Stimulated activated CD8-positive, alpha-beta memory T cell treated with anti-CD3 and anti-CD28 coated beads, Interleukin-4, amount 100 ng/mL, for 4 hours (primary cell): Measurements from ENCODE around the gene SPECC1.
"Not testable (repeated sequence)": the region's sequence is repeated elsewhere in the genome, so short reads cannot be mapped to it uniquely, and the experiment has no call there.

Source experiments
- DNase-seq, 2 donors: peaks; one replicate each; pipeline ENCODE4 v3.0.0-alpha.2; 2020; ENCODE audit warnings: low read depth in 2 of 2, low spot score in 1 of 2

SPECC1 gene

DNA sequence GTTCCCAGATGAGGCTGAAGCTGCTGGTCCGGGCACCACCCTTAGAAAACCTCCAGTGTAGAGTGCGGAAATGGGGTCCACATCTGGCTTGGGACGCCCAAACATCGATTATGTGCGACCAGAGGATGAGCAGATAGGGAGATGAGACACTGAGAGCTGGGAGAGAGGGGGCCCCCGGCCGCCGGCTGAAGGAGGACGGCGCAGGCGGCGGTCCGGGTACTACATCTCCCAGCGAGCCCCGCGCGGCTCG lies 182 bp upstream of the SPECC1 start:
- no peak for DNase-seq

DNA sequence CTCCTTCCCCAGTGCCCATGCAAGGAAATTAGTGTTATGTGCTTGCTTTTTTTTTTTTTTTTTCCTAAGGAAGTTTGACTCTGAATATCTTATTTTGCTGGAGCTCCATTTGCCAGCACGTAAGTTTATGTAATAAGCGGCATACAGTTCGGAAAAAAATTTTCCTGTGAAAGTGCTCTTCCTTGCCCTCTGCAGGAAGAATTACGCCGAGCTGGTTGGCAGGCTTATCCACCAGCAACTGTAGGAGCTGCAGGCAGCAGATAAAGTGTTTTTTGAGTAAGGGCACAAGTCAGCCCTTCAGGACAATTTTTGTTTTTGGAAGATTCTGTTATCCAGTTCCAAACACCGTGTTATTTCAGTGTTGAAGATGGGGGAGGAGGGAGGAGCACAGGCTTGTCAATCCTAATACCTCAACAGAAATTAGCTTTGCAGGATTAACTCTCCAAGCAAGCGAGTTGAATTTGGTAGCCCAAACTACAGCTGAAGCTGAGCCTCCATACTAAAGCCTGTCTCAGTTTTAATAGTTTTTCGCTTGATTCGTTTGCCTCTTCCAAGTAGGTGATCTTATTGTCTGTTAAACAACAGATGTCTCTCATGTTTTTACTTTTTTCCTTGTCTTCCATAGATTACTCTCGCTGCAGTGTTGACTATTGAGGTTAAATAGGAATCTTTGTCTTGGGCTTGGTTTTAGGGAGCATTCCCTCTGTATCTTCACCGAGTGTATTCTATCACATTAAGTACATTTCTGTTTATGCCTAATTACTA lies 1.1 kb downstream of the SPECC1 start:
- no peak for DNase-seq

DNA sequence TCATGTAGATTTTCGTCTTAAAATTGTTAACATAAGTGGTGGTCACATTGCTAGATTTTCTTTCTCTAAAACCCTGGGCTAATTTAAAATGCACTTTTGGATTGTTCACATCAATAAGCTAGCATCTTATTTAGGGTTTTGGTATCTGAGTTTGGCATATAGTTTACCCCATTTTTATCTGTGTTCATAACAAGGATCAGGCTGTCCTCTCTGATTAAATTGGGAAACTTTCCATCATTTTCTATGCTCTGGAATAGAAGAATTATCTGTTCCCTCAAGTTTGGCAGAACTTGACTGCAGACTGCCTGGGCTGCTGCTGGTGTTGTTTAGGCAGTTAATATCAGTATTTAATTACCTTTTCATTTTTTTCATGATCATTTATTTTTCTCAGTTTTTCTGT lies 1.8 kb downstream of the SPECC1 start:
- no peak for DNase-seq

DNA sequence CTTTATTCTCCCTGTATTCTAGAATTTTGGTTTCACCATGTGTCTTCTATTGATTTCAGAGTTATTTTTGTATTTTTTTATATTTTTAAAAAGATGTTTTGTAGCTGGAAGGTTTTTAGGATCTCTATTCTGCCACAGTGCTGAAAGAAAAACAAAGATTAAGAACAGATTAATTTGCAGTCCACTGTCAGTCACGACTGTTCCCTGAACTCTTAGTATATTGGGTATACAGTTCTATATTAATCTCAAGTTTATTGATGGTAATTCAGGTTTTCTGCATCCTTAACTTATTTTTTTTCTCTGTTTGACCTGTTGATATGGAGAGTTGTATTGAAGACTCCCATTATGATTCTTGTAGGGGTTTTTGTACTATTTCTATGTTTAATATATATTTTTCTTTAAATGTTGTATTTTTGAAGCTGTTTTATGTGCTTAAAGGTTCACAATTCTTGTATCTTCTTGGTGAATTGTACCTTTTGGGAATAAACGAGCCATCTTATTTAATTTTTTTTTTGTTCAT lies 2.9 kb downstream of the SPECC1 start:
- DNase-seq, result no peak

DNA sequence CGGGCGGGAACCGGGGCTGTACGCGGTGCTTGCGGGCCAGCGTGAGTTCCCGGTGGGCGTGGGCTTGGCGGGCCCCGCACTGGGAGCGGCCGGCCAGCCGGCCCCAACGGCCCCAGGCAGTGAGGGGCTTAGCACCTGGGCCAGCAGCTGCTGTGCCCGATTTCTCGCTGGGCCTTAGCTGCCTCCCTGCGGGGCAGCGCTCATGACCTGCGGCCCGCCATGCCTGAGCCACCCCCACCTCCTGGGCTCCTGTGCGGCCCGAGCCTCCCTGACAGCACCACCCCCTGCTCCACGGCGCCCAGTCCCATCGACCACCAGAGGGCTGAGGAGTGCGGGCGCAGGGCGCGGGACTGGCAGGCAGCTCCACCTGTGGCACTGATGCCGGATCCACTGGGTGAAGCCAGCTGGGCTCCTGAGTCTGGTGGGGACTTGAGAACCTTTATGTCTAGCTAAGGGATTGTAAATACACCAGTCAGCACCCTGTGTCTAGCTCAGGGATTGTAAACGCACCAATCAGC lies 7.4 kb downstream of the SPECC1 start:
- not testable (repeated sequence) for DNase-seq

DNA sequence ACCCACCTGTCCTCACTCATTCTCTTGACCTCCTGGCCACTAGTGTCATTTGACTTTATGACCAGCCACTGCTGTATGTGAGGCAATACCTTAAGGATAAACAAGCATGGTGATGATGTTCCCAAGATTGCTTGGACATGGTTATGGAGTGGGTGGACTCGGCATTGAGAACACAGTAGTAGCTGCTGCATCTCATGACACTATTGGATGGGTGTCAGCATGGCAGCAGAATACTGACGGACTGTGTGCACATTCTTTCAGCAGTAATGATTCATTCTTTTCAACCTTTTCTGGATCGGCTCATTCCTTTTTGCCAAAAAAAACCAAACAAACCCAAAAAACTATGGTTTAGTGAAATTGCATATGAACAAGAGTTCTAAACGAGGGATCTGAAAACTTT lies 13.5 kb downstream of the SPECC1 start:
- no peak for DNase-seq

DNA sequence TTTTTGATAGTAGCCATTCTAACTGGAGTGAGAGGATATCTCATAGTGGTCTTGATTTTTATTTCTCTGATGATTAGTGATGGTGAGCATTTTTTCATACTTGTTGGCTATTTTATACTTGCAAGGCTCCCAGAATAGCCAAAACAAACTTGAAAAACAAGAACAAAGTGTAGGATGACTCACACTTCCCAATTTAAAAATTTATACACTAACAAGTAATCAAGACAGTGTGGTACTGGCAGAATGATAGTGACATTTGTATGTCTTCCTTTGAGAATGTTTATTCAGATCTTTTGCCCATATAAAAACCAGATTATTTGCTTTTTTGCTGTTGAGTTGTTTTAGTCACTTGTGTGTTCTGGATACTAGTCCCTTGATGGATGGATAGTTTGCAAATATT lies 17.8 kb downstream of the SPECC1 start:
- no peak for DNase-seq

DNA sequence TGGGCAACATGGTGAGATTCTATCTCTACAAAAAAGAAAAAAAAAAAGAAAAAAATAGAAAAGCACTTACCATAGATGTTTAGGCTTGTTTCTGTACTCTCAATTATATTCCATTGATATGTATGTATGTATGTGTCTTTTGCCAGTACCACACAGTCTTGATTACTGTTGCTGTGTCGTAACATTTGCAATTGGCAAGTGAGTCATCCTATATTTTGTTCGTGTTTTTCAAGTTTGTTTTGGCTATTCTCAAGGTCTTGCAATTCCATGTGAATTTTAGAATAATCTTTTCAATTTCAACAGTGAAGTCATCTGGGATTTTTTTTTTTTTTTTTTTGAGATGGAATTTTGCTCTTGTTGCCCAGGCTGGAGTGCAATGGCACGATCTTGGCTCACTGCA lies 19.3 kb downstream of the SPECC1 start:
- no peak for DNase-seq

DNA sequence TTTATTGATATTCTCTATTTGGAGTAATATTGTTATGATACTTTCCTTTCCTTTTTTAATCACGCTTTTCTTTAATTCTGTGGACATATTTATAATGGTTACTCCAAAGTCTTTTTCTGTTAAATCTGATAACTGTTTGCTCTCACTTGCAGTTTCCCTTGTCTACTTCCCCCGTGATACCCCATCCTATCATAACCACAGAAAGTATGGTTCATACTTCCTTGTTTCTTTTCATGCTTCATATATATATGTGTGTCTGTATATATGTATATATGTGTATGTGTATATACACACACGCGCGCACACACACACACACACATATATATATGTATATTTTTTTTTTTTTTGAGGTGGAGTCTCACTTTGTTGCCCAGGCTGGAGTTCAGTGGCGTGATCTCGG lies 23.5 kb downstream of the SPECC1 start:
- no peak for DNase-seq

DNA sequence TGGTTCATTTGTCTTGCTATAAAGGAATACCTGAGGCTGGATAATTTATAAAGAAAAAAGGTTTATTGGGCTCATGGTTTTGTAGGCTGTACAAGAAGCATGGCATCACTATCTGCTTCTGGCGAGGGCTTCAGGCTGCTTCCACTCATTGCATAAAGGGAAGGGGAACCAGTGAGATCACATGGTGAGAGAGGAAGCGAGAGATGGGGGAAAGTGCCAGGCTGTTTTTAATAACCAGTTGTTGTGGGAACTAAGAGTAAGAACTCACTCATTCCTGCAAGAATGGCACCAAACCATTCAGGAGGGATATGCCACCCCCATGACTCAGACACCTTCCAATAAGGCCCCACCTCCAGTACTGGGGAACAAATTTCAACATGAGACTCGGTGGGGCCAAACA lies 24.3 kb downstream of the SPECC1 start:
- no peak for DNase-seq

DNA sequence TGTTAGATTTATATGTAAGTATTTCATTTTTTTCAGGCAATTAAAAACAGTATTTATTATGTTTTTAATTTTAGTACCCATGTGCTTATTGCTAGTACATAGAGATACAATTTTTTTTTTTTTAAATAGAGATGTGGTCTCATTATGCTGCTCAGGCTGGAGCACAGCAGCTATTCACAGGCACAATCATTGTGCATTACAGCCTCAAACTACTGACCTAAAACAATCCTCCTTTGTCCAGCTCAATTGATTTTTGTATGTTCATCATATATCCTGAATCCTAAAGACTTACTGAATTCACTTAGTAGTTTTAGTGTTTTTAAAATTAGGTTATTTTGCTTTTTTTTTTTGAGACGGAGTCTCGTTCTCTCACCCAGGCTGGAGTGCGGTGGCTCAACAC lies 26.3 kb downstream of the SPECC1 start:
- no peak for DNase-seq

DNA sequence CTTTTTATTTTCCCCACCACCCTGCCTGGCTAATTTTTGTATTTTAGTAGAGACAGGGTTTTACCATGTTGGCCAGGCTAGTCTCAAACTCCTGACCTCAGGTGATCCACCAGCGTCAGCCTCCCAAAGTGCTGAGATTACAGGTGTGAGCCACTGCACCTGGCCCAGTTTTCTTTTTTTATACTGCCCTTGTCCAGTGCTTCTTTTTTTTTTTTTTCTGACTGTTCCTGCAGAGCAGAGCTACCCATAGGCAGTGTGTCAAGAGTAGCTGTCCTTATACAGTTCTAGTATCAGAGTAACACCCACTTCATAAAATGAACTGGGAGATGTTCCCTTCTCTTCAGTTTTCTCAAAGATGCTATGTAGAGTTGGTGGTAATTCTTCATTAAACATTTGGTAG lies 28.1 kb downstream of the SPECC1 start:
- DNase-seq, result not testable (repeated sequence)

DNA sequence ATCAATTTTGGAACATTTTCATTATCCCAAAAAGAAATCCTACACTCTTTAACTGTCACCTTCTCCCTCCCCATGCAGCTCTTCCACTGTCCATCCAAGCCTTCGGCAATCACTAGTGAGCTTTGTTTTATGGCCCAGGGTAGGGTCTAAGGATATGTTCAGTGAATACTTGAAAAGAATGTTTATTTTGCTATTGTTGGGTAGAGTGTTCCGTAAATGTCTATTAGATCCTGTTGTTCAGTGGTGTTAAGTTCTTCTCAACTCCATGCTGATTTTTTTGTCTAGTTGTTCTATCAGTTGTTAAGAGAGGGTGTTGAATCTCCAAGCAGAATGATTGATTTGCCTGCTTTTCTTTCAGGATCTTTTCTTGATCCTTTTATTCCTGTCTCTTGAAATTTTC lies 29.9 kb downstream of the SPECC1 start:
- no peak for DNase-seq

DNA sequence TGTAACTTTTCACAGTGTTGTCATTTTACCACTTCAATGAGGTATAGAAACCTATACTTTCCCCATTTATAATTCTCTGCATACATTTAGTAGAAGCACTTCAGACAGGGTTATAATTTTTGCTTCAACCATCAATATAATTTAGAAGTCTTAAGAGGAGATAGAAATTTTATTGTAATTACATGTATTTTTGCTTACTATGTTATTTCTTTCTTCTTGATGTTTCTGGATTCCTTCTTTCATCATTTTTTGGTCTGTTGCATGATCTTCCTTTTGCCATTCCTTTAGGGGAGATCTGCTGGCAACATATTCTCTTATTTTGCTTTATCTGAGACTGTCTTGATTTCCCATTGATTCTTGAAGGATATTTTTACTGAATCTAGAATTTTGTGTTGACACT lies 31.1 kb downstream of the SPECC1 start:
- no peak for DNase-seq

DNA sequence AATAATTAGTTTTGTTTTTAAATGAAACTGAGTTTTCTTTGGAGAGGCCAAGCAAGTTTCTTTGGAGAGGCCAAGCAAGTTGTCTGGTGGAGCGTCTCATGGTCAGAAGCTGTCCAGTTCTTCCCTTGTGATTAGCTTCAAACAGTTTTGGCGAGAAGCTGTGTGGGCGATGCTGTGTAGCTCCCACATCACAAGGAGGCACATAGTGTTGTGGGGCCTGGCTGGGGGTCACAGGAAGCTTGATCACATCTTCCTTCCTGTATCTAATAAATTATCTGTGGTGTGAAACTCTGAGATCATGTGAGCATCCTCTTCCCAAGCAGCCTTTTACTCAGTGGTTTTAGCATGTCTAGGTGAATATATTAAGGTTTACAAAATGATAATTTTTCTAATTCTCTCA lies 33.9 kb downstream of the SPECC1 start:
- no peak for DNase-seq

DNA sequence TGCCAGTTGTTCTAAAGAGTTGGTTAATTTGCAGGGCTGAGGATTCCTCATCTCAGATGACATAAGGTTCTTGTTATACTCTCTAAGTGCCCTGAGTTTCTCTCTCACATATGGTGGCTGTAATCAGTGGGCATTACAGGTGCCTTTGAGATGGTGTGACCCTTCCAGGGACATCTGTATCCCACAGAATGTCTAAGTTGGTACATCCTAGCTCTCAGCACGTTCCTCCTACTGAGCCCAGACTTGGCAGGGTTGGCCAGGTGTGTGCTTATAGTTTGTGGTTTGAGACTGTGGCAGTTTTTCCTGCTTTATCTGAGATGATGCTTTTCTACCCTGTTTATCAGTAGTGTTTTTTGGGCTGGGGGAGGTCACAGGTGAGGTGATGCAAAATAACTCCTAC lies 36.3 kb downstream of the SPECC1 start:
- no peak for DNase-seq

DNA sequence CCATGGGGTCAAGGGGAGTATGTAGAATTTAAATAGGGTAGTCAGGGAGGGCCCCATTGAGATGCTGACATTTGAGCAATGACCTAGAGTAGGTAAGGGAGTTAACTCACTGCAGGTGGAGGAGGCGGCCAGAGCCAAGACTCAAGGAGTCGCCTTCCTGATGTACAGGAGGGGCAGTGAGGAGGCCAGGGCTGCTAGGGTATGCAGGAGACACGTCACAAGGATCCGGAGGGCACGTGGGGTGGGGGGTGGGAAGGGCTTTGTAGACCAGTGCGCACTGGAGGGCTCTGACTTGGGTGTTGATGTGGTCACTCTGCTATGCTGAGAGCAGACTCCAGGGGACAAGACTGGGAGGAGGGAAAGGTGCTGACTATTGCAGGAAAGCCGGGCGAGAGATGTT lies 37.5 kb downstream of the SPECC1 start:
- no peak for DNase-seq

DNA sequence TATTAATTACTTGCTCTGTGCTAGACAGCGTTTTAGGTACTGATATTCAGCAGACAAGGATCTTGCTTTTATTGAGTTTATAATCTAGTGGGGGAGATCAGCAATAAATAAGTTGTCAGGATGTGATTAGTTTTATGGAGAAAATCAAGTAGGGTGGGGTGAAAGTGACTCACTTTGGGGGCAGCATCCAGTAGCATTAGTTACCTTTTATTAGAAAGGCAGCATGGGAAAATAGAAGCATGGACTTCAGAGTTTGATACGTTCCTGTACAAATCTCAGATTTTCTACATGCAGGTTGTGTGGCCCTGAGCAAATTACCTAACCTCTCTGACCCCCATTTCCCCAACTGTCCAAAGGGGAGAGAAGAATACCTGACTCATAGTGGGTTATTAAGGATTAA lies 42.5 kb downstream of the SPECC1 start:
- no peak for DNase-seq

DNA sequence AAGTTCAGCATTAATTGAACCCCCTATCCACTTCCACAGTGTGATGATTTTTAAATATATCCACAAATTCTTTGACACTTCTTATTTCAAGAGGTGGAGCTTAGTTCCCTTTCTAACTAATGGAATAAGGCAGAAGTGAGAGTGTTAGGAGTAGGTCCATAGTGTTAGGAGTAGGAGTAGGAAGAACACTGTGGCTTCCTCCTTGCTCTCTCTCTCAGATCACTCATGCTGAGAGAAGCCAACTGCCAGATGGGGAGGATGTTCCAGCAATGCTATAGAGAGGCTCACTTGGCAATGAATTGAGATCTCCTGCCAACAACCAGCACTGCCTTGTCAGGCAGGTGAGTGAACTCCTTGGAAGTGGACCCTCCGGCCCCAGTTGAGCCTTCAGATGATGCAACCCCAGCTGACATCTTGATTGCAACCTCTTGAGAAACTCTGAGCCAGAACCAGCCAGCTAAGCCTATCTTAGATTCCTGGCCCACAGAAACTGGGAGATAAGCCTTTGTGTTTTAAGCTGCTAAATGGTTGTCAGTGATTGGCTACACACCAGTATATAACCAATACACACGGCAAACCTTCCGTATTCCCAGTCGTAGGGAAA lies 44.3 kb downstream of the SPECC1 start:
- no peak for DNase-seq

DNA sequence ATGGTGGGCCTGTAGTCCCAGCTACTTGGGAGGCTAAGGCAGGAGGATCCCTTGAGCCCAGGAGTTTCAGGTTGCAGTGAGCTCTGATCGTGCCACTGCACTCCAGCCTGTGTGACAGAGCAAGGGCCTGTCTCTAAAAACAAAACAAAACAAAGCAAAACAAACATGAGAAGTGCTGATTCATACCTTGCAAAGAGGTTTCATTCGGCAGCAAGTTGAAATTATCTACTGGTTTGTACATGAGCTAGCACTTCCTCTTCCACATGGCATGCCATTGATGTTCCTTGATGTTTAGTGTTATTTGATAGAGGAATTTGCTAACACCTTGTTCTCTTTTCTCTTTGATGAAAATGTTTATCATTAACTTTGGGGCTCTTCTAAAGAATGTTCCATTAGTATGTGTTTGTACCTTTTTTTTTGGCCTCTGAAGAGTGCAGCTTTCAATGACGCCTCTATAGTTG lies 50.6 kb downstream of the SPECC1 start:
- no peak for DNase-seq

DNA sequence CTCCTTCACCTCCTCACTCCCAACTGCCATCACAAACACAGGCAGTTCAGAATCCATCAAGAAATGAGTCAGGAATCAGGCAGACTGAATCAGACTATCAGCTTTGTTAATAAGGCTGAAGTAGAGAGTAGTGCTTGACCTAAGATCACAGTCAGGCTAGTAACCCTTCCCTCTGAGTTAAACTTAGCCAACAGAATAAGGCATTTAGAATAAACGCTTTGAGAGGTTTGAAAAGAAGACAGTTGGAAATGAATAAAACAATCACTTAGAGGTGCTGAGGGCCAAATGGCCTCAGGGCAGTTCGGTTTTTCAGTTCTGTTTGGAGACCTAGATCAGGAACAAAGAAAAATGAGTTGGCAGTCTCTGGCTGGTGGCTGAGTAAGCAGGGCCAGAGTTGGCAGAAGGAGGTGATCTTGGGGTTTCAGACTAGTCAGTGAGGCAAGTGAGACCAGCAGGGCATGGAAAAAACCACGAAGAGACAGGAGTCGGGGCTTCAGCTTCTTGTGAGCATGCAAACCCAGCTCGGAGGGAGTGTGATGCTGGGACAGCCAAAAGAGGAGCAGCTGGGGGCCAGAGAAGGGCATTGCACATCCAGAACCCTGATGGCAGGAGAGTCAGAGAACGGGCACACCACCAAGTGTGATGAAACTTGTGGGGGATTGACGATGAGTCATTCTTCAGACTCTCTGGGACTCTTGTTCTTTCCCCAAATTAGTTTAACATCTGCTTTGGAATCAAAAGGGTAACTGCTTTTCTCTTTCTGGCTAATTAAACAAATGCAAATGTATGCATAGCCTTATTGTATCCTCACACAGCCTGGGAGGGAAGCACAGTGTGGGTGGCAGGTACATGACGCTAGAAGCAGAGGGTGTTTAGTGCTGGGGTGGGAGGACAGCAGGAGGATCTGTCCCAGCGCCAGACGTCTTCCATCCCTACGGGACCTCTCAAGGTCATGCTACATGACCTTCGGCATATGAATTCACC lies 54.8 kb downstream of the SPECC1 start:
- no peak for DNase-seq

DNA sequence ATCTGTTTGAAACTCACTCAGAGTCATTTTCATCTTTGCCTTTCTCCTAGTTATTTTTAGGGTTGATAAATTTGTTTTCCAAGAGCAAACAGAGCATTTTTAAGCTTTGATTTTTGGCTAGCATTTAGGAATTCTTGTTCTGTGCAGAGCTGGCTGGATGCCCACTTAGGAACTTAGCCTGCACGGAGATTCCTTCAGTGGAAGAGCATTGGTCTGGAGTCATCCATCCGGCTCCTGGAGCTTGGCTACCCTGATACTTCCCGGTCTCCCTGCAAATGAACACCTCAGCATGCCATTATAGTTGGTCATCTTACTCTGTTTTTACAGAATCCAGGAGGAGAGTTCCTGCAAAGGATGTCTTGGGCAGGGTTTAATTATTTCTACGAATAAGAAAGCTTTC lies 57.1 kb downstream of the SPECC1 start:
- DNase-seq, result no peak
